ENCODE results near the gene SH2B3. TPM values are rescaled to one million over a fixed set of nuclear protein-coding genes. Genes with fewer than 3 reads are reported as not detected.

Gene SH2B3
- total and polyA plus RNA-seq, 2 donors (not counting 1 experiment from before 2014, with no cell fraction given): 21.9 to 69.4 TPM

DNA sequence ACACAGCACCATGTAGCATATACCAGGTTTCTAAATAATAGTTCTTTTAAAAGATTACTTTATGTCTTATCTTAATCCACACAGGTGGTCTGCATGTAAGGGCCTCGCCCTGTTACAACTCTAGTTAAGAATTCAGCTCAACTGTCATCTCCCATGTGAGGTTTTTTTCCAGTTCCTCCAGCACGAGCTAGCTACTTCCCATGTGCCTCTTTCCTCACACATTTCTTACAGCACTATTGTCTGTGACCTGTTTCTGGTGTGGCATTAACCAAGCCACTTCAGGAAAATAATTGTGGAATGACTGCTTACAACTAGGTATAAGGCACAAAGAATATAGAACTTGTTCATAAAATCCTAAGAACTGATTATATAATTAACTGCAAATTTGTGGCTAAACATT lies 65.5 kb downstream of the SH2B3 start:
- no peak overlapping the region for H3K27ac ChIP-seq (ENCODE audit: low read length in 2 of 2)
- ChIA-PET POLR2A (no interaction called here), CTCF (interaction anchor here (1.5 to 1.9 kb wide), 3 partner anchors 19 to 75 kb away, joined by 4 to 9 read pairs (median 8); no protein-coding TSS in a partner anchor)
- ATAC-seq (ENCODE audit: low read depth): no peak
- no peaks in the 10 kb centered on the region for H3K79me2 ChIP-seq (ENCODE audit: control insufficient read depth, insufficient read depth, low read length)
- H3K36me3 ChIP-seq (replicated peaks in 1 of 2; ENCODE audit: control extremely low read depth in 1 of 2, control insufficient read depth in 1 of 2, extremely low read depth in 1 of 2, insufficient read depth in 2 of 2, low read length in 1 of 2): peaks cover 9 to 30% of the 10 kb centered on the region in 2 experiments
- Mint-ChIP-seq H3K9me3 (ENCODE audit: insufficient read depth) (no peaks in the 10 kb centered on the region), H3K27ac (no peak overlapping the region), H3K4me1 (no peaks in the 10 kb centered on the region), H3K4me3 (no peak overlapping the region), H3K27me3 (no peaks in the 10 kb centered on the region)
- intact Hi-C loops (cut with micrococcal nuclease): no loop called here
- no CpG with 5 or more reads among the region's 2 CpGs for WGBS (ENCODE audit: insufficient coverage)
- H3K9ac ChIP-seq (ENCODE audit: low read length): no peak overlapping the region
- TF ChIP-seq EZH2 (IDR thresholded peaks at IDR 0.05; ENCODE audit: borderline replicate concordance, insufficient read depth, low read depth, low read length, poor library complexity, severe bottlenecking): no peak
- TF ChIP-seq, protein P1, sequence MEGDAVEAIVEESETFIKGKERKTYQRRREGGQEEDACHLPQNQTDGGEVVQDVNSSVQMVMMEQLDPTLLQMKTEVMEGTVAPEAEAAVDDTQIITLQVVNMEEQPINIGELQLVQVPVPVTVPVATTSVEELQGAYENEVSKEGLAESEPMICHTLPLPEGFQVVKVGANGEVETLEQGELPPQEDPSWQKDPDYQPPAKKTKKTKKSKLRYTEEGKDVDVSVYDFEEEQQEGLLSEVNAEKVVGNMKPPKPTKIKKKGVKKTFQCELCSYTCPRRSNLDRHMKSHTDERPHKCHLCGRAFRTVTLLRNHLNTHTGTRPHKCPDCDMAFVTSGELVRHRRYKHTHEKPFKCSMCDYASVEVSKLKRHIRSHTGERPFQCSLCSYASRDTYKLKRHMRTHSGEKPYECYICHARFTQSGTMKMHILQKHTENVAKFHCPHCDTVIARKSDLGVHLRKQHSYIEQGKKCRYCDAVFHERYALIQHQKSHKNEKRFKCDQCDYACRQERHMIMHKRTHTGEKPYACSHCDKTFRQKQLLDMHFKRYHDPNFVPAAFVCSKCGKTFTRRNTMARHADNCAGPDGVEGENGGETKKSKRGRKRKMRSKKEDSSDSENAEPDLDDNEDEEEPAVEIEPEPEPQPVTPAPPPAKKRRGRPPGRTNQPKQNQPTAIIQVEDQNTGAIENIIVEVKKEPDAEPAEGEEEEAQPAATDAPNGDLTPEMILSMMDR (IDR thresholded peaks at IDR 0.05): no peak
- no peak overlapping the region for H3K4me2 ChIP-seq (replicated peaks; ENCODE audit: low read depth, low read length, poor library complexity, severe bottlenecking)
- no peaks in the 10 kb centered on the region for H3K27me3 ChIP-seq (replicated peaks in 1 of 4; ENCODE audit: control extremely low read depth in 1 of 4, control insufficient read depth in 3 of 4, insufficient read depth in 4 of 4, low read length in 3 of 4)
- no peak overlapping the region for H3K4me3 ChIP-seq (ENCODE audit: control extremely low read depth in 1 of 5, extremely low read depth in 1 of 5, insufficient read depth in 1 of 5, low read depth in 2 of 5, low read length in 4 of 5)
- no peaks in the 10 kb centered on the region for H3K4me1 ChIP-seq (ENCODE audit: control insufficient read depth in 2 of 2, insufficient read depth in 2 of 2, low read length in 2 of 2)
- no peak for DNase-seq
- H3K9me3 ChIP-seq (ENCODE audit: control extremely low read depth in 1 of 3, control insufficient read depth in 2 of 3, insufficient read depth in 1 of 3, low read length in 2 of 3): no peaks in the 10 kb centered on the region
- no peaks in the 10 kb centered on the region for H4K20me1 ChIP-seq (ENCODE audit: control insufficient read depth, insufficient read depth, low read length, poor library complexity, severe bottlenecking)
- no peak overlapping the region for H2AFZ ChIP-seq (ENCODE audit: insufficient read depth, low read depth, low read length, poor library complexity, severe bottlenecking)

DNA sequence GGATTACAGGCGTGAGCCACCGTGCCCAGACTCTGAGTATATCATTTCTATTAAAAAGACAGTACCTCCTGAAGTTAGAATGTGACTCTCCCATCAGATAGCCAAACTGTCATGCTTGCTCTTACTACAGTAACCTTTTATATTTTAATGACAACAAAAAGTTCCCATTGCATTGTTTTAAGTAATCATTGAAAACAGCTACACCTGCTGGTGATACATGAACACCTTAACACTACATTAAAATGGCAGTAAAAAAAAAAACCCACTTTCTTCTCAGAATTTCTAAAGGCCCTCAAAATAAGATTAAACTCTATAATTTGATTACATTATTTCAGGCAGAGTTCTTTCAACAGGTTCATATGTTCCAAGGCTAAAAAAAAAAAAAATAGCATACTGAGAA lies 76.7 kb downstream of the SH2B3 start:
- H3K27me3 Mint-ChIP-seq: no peaks in the 10 kb centered on the region
- no peak overlapping the region for H3K4me3 Mint-ChIP-seq
- no peak overlapping the region for H3K4me3 ChIP-seq (ENCODE audit: control extremely low read depth in 1 of 5, extremely low read depth in 1 of 5, insufficient read depth in 1 of 5, low read depth in 2 of 5, low read length in 4 of 5)
- WGBS (ENCODE audit: insufficient coverage): 100% methylated on average over 2 of the region's 2 CpGs
- no peaks in the 10 kb centered on the region for H3K27me3 ChIP-seq (replicated peaks in 1 of 4; ENCODE audit: control extremely low read depth in 1 of 4, control insufficient read depth in 3 of 4, insufficient read depth in 4 of 4, low read length in 3 of 4)
- H3K9ac ChIP-seq (ENCODE audit: low read length): no peak overlapping the region
- no peaks in the 10 kb centered on the region for H3K9me3 ChIP-seq (ENCODE audit: control extremely low read depth in 1 of 3, control insufficient read depth in 2 of 3, insufficient read depth in 1 of 3, low read length in 2 of 3)
- no peaks in the 10 kb centered on the region for H3K4me1 Mint-ChIP-seq
- POLR2A ChIA-PET: no interaction called here
- H3K4me2 ChIP-seq (replicated peaks; ENCODE audit: low read depth, low read length, poor library complexity, severe bottlenecking): no peak overlapping the region
- no peak overlapping the region for H3K27ac Mint-ChIP-seq
- H2AFZ ChIP-seq (ENCODE audit: insufficient read depth, low read depth, low read length, poor library complexity, severe bottlenecking): no peak overlapping the region
- peaks cover under 1 to 34% of the 10 kb centered on the region in 2 experiments for H3K36me3 ChIP-seq (replicated peaks in 1 of 2; ENCODE audit: control extremely low read depth in 1 of 2, control insufficient read depth in 1 of 2, extremely low read depth in 1 of 2, insufficient read depth in 2 of 2, low read length in 1 of 2)
- no peaks in the 10 kb centered on the region for H3K9me3 Mint-ChIP-seq (ENCODE audit: insufficient read depth)
- ATAC-seq (ENCODE audit: low read depth): no peak
- H4K20me1 ChIP-seq (ENCODE audit: control insufficient read depth, insufficient read depth, low read length, poor library complexity, severe bottlenecking): no peaks in the 10 kb centered on the region
- intact Hi-C loops (cut with micrococcal nuclease): loop anchor here (1.0 kb wide), 1 partner anchor 85 kb away; no protein-coding TSS in a partner anchor
- no peak overlapping the region for H3K27ac ChIP-seq (ENCODE audit: low read length in 2 of 2)
- peak; percentile 16 for DNase-seq
- no peaks in the 10 kb centered on the region for H3K4me1 ChIP-seq (ENCODE audit: control insufficient read depth in 2 of 2, insufficient read depth in 2 of 2, low read length in 2 of 2)
- CTCF ChIA-PET: interaction anchor here (1.3 to 8.1 kb wide), 4 partner anchors 31 to 151 kb away, joined by 3 to 63 read pairs (median 6); no protein-coding TSS in a partner anchor
- no peaks in the 10 kb centered on the region for H3K79me2 ChIP-seq (ENCODE audit: control insufficient read depth, insufficient read depth, low read length)
- TF ChIP-seq EZH2 (IDR thresholded peaks at IDR 0.05; ENCODE audit: borderline replicate concordance, insufficient read depth, low read depth, low read length, poor library complexity, severe bottlenecking): no peak
- TF ChIP-seq, protein P1 (IDR thresholded peaks at IDR 0.05): peak; percentile 35
